ENCODE results near the gene PLIN4.

DNA sequence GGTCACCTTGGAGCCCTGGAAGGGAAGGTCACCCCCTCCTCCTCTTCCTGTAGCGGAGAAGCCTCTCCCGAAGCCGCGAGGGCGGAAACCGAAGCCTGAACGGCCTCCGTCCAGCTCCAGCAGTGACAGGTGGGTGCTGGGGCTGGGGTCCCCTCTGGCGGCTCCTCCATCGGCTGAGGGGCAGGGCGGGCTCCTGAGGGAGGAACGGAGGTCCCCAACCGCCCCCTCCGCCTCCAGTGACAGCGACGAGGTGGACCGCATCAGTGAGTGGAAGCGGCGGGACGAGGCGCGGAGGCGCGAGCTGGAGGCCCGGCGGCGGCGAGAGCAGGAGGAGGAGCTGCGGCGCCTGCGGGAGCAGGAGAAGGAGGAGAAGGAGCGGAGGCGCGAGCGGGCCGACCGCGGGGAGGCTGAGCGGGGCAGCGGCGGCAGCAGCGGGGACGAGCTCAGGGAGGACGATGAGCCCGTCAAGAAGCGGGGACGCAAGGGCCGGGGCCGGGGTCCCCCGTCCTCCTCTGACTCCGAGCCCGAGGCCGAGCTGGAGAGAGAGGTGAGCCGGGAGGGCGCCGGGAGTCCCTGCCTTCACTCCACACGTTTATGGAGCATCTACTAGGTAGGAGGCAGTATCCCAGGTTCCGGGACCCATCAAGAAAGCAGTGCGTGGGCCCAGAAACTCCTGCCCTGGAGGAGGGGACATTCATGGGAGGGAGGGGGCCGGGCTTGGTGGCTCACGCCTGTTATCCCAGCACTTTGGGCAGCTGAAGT, 24.2 kb downstream of the PLIN4 start:
- no peak for TF ChIP-seq POLR2A (IDR thresholded peaks at IDR 0.05)
- TF ChIP-seq, protein P1, sequence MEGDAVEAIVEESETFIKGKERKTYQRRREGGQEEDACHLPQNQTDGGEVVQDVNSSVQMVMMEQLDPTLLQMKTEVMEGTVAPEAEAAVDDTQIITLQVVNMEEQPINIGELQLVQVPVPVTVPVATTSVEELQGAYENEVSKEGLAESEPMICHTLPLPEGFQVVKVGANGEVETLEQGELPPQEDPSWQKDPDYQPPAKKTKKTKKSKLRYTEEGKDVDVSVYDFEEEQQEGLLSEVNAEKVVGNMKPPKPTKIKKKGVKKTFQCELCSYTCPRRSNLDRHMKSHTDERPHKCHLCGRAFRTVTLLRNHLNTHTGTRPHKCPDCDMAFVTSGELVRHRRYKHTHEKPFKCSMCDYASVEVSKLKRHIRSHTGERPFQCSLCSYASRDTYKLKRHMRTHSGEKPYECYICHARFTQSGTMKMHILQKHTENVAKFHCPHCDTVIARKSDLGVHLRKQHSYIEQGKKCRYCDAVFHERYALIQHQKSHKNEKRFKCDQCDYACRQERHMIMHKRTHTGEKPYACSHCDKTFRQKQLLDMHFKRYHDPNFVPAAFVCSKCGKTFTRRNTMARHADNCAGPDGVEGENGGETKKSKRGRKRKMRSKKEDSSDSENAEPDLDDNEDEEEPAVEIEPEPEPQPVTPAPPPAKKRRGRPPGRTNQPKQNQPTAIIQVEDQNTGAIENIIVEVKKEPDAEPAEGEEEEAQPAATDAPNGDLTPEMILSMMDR (IDR thresholded peaks at IDR 0.05) = no peak
- no peak for TF ChIP-seq EP300 (IDR thresholded peaks at IDR 0.05)
